Osteocyte (in vitro differentiated cells): ENCODE data around the gene ST3GAL3. TPM values are rescaled to one million over a fixed set of nuclear protein-coding genes. Genes with fewer than 3 reads are reported as not detected.

Experiments
- DNase-seq: peaks from one replicate; pipeline ENCODE4 v3.0.0; 2021; ENCODE audit warnings: mixed read lengths; ENCODE audit not compliant: unreplicated experiment; ENCODE audit errors: extremely low spot score
- H3K27ac Mint-ChIP-seq: one replicate; pipeline ENCODE4 v1.8.0; 2021; ENCODE audit warnings: mild to moderate bottlenecking, mixed read lengths; ENCODE audit not compliant: unreplicated experiment
- H3K27me3 Mint-ChIP-seq: one replicate; pipeline ENCODE4 v1.8.0; 2021; ENCODE audit warnings: mixed read lengths; ENCODE audit not compliant: unreplicated experiment
- H3K36me3 Mint-ChIP-seq: one replicate; pipeline ENCODE4 v1.8.0; 2021; ENCODE audit warnings: mixed read lengths; ENCODE audit not compliant: unreplicated experiment
- H3K4me1 Mint-ChIP-seq: one replicate; pipeline ENCODE4 v1.8.0; 2021; ENCODE audit warnings: mixed read lengths; ENCODE audit not compliant: unreplicated experiment
- H3K4me3 Mint-ChIP-seq: one replicate; pipeline ENCODE4 v1.8.0; 2021; ENCODE audit warnings: mild to moderate bottlenecking, moderate library complexity, mixed read lengths; ENCODE audit not compliant: unreplicated experiment
- H3K9me3 Mint-ChIP-seq: one replicate; pipeline ENCODE4 v1.8.0; 2021; ENCODE audit warnings: mixed read lengths; ENCODE audit not compliant: unreplicated experiment
- total RNA-seq: library from RNA; stranded (reverse); gene quantifications from 2 replicates; pipeline ENCODE4 v1.2.1, GENCODE V29; 2021
- TF ChIP-seq, protein P1 (sequence below): fragments of 200-600 bp; sonication (generic); IDR thresholded peaks from 2 replicates; pipeline ENCODE4 v1.5.0; 2021; ENCODE audit warnings: antibody characterized with exemption, mild to moderate bottlenecking, moderate library complexity

Gene ST3GAL3
- total RNA-seq, 1 donor from 2014 or later = 26.4 TPM

DNA sequence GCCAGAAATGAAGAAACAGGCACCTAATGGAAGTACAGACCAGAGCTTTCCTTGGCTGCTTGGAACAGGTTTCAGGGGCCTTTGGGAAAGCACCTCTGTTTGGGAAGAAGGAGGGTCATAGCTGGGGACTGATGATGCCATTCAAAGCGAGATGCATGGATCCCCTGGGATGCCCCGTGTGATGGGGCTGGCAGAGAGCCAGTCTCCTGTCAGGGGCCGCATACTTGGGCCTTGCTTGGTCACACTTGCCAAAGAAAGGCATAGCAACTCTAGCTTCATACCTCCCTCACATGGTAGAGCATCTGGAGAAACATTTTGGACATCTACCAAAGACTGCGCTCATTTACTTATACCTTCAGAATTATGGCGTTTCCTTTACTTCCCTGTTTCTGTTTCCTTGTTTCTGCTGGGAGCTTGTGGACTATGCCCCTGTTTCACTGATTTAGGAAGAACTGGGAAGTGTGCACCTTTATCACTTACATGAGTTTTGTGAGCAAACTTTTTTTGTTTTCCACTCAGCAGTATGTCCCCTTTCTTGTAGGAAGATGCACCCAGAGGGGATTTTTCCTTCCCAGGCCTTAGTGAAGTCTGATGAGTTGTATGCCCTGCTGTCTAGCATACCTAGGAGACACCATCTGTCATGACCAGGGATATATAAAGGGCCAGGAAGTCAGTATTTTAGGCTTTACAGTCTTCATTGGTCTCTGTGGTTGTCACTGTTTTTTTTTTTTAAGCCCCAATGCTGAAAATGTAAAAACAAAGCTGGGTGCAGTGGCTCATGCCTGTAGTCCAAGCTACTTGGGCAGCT lies 19.8 kb upstream of the ST3GAL3 start:
- no peak overlapping the region for H3K4me3 Mint-ChIP-seq
- H3K36me3 Mint-ChIP-seq = peaks cover 71% of the 10 kb centered on the region
- H3K4me1 Mint-ChIP-seq = peaks cover 3% of the 10 kb centered on the region
- no peaks in the 10 kb centered on the region for H3K9me3 Mint-ChIP-seq
- H3K27me3 Mint-ChIP-seq = no peaks in the 10 kb centered on the region
- DNase-seq = no peak
- TF ChIP-seq, protein P1, sequence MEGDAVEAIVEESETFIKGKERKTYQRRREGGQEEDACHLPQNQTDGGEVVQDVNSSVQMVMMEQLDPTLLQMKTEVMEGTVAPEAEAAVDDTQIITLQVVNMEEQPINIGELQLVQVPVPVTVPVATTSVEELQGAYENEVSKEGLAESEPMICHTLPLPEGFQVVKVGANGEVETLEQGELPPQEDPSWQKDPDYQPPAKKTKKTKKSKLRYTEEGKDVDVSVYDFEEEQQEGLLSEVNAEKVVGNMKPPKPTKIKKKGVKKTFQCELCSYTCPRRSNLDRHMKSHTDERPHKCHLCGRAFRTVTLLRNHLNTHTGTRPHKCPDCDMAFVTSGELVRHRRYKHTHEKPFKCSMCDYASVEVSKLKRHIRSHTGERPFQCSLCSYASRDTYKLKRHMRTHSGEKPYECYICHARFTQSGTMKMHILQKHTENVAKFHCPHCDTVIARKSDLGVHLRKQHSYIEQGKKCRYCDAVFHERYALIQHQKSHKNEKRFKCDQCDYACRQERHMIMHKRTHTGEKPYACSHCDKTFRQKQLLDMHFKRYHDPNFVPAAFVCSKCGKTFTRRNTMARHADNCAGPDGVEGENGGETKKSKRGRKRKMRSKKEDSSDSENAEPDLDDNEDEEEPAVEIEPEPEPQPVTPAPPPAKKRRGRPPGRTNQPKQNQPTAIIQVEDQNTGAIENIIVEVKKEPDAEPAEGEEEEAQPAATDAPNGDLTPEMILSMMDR = no peak
- no peak overlapping the region for H3K27ac Mint-ChIP-seq

DNA sequence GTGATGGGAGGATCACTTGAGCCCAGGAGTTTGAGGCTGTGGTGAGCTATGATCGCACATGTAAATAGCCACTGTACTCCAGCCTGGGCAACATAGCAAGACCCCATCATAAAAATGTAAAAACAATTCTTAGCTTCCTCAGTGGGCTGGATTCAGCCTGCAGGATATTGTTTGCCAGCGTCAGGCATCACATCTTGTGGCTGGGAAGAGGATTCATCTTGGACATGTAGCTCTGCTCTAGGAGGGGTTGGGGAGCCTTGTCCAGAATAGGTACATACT lies 19.3 kb upstream of the ST3GAL3 start:
- TF ChIP-seq, protein P1 = no peak
- no peaks in the 10 kb centered on the region for H3K9me3 Mint-ChIP-seq
- H3K36me3 Mint-ChIP-seq = peaks cover 76% of the 10 kb centered on the region
- no peak overlapping the region for H3K4me3 Mint-ChIP-seq
- H3K27ac Mint-ChIP-seq = no peak overlapping the region
- H3K27me3 Mint-ChIP-seq = no peaks in the 10 kb centered on the region
- peaks cover 3% of the 10 kb centered on the region for H3K4me1 Mint-ChIP-seq
- no peak for DNase-seq

DNA sequence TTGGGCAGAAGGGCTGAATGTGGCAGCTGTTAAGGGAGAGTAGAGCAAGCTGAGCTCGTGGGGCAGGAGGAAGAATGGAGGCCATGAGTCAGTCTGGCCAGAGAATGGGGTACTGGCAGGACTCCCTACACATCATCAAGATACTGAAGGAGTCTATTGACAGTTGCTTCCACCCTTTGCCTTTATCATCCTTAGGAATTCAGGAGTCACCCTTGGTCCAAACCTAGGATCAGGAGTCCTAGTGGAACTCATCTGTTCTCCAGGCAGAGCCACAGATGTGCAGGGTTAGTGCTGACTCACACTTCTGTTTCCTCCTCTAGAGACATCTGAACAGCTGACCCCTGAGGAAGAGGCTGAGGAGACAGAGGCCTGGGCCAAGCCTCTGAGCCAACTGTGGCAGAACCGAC lies 18.7 kb upstream of the ST3GAL3 start:
- Mint-ChIP-seq H3K36me3 (peaks cover 78% of the 10 kb centered on the region), H3K9me3 (no peaks in the 10 kb centered on the region), H3K27ac (no peak overlapping the region), H3K4me1 (peaks cover 3% of the 10 kb centered on the region), H3K27me3 (no peaks in the 10 kb centered on the region), H3K4me3 (no peak overlapping the region)
- TF ChIP-seq, protein P1 = no peak
- DNase-seq = no peak

DNA sequence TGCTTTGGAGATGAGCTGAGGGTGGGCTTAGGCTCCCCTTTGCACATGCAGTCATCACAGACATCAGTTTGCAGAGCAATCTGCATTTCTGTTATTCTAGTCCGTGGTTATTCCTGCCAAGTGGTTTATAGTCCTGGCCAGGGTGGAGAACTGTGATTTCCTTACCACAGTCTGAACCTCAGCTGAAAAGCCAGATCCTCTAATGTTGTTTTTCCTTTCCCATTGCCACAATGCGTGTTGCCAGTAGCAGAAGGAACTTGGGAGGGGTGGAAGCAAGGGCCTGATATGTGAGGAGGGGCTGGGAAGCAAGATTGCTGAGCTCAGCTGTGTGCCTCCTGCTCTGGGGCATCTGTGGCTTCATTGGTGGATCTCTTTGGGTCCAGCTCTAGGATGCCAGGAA lies 18.0 kb upstream of the ST3GAL3 start:
- peaks cover 71% of the 10 kb centered on the region for H3K36me3 Mint-ChIP-seq
- H3K9me3 Mint-ChIP-seq = no peaks in the 10 kb centered on the region
- H3K27me3 Mint-ChIP-seq = no peaks in the 10 kb centered on the region
- H3K4me3 Mint-ChIP-seq = no peak overlapping the region
- peaks cover 3% of the 10 kb centered on the region for H3K4me1 Mint-ChIP-seq
- DNase-seq = no peak
- no peak overlapping the region for H3K27ac Mint-ChIP-seq
- TF ChIP-seq, protein P1 = no peak

DNA sequence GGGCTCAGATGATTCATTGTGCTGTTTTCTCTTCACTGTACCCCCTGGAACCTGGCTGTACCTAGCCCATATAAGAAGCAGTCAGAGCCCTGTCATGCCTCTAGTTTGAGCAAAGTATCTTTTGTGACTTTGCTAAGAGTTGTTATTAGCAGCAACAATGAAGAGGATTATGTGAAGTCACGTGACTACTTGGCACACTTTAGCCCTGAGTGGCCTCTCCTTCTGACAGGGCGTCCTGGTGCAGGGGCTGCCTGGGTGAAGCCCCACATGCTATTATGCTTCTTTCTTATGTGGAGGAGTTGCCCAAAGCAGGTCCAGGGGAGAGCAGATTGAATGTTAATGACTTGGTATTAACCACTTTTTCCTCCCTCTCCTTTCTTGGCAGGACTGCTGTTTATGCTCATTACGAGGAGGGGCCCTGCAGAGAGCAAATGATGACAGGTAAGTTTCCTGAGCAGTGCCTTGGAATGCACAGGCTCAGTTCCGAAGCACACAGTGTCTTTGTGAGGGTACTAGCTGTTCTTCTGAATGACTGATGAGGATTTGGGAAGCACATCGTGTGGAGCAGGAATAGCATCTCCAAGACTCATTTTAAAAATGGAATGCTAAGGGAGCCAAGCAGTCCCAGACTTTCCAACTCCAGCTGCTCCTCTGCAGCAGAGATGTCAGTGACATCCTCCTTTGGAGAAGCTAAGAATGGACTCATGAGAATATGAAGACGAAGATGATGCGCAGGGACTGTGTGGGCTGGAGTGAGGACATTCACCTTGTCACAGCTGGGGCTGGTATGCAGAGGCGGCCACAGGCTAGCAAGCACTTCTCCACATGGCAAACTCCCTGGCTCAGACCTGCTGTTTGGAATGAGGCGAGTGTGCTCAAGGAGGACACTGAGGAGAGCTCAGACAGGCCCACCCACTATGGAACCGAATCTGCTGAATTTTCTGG lies 15.2 kb upstream of the ST3GAL3 start:
- Mint-ChIP-seq H3K4me1 (peaks cover under 1% of the 10 kb centered on the region), H3K36me3 (peaks cover 52% of the 10 kb centered on the region), H3K9me3 (no peaks in the 10 kb centered on the region), H3K4me3 (no peak overlapping the region), H3K27ac (no peak overlapping the region), H3K27me3 (no peaks in the 10 kb centered on the region)
- TF ChIP-seq, protein P1 = no peak
- no peak for DNase-seq
